ENCODE measurements around the gene SOCS6.

GRCh38 chr18:70322385-70322784 lies 33.5 kb downstream of the SOCS6 start:
- TF ChIP-seq, protein P1, sequence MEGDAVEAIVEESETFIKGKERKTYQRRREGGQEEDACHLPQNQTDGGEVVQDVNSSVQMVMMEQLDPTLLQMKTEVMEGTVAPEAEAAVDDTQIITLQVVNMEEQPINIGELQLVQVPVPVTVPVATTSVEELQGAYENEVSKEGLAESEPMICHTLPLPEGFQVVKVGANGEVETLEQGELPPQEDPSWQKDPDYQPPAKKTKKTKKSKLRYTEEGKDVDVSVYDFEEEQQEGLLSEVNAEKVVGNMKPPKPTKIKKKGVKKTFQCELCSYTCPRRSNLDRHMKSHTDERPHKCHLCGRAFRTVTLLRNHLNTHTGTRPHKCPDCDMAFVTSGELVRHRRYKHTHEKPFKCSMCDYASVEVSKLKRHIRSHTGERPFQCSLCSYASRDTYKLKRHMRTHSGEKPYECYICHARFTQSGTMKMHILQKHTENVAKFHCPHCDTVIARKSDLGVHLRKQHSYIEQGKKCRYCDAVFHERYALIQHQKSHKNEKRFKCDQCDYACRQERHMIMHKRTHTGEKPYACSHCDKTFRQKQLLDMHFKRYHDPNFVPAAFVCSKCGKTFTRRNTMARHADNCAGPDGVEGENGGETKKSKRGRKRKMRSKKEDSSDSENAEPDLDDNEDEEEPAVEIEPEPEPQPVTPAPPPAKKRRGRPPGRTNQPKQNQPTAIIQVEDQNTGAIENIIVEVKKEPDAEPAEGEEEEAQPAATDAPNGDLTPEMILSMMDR (IDR thresholded peaks at IDR 0.05), result no peak
- TF ChIP-seq POLR2A (IDR thresholded peaks at IDR 0.05; ENCODE audit: low read depth) (no peak), EP300 (IDR thresholded peaks at IDR 0.05) (no peak)
